ENCODE measurements around the gene PUM1.

Gene PUM1

GRCh38 chr1:30906631-30907441, 158.7 kb downstream of the PUM1 start:
- DNase-seq (ENCODE audit: low spot score), result no peak

- no peak for DNase-seq (ENCODE audit: low spot score)
Measured at GRCh38 chr1:30905916-30906620, 159.4 kb downstream of the PUM1 start.

- DNase-seq (ENCODE audit: low spot score), result no peak
Measured at GRCh38 chr1:30905403-30905802, 160.1 kb downstream of the PUM1 start.

GRCh38 chr1:30904962-30905335, 160.6 kb downstream of the PUM1 start:
- DNase-seq (ENCODE audit: low spot score), result no peak

GRCh38 chr1:30904191-30904961, 161.1 kb downstream of the PUM1 start:
- DNase-seq (ENCODE audit: low spot score), result no peak

GRCh38 chr1:30903343-30904034, 162.0 kb downstream of the PUM1 start:
- DNase-seq (ENCODE audit: low spot score), result no peak

- no peak for DNase-seq (ENCODE audit: low spot score)
Measured at GRCh38 chr1:30902593-30903290, 162.8 kb downstream of the PUM1 start.

GRCh38 chr1:30901798-30902581, 163.5 kb downstream of the PUM1 start:
- DNase-seq (ENCODE audit: low spot score), result no peak

- no peak for DNase-seq (ENCODE audit: low spot score)
Measured at GRCh38 chr1:30900931-30901560, 164.5 kb downstream of the PUM1 start.

- no peak for DNase-seq (ENCODE audit: low spot score)
Measured at GRCh38 chr1:30900486-30900885, 165.0 kb downstream of the PUM1 start.

GRCh38 chr1:30899577-30900389, 165.7 kb downstream of the PUM1 start:
- no peak for DNase-seq (ENCODE audit: low spot score)

- no peak for DNase-seq (ENCODE audit: low spot score)
Measured at GRCh38 chr1:30898031-30898815, 167.3 kb downstream of the PUM1 start.

GRCh38 chr1:30896905-30897304, 168.6 kb downstream of the PUM1 start:
- DNase-seq (ENCODE audit: low spot score), result no peak

GRCh38 chr1:30895944-30896660, 169.4 kb downstream of the PUM1 start:
- DNase-seq (ENCODE audit: low spot score), result no peak

- DNase-seq (ENCODE audit: low spot score), result no peak
Measured at GRCh38 chr1:30895382-30895943, 170.1 kb downstream of the PUM1 start.

- DNase-seq (ENCODE audit: low spot score), result no peak
Measured at GRCh38 chr1:30894508-30894973, 171.0 kb downstream of the PUM1 start.

GRCh38 chr1:30893776-30894507, 171.6 kb downstream of the PUM1 start:
- no peak for DNase-seq (ENCODE audit: low spot score)

Measured in kidney capillary endothelial cell (primary cell).